GM23248 (cell line): ENCODE measurements around the gene PTTG2.

Experiments used
- EZH2 ChIP-seq: fragments of 200-600 bp; sonication (generic); IDR thresholded peaks from 2 replicates; pipeline ENCODE4 v1.6.1; 2018; ENCODE audit warnings: antibody characterized with exemption, mild to moderate bottlenecking; ENCODE audit not compliant: insufficient read depth, poor library complexity, severe bottlenecking
- EZH2phosphoT487 ChIP-seq: fragments of 200-600 bp; sonication (generic); IDR thresholded peaks from 2 replicates; pipeline ENCODE4 v1.6.1; 2018; ENCODE audit warnings: antibody characterized with exemption, moderate library complexity, mild to moderate bottlenecking, low read depth; ENCODE audit not compliant: insufficient read depth

GRCh38 chr4:37999000-37999716, 39.0 kb downstream of the PTTG2 start:
- TF ChIP-seq EZH2, result no peak
- TF ChIP-seq EZH2phosphoT487, result no peak
